Measurements from ENCODE around the gene CNGB1.
"Not testable (repeated sequence)": the region's sequence is repeated elsewhere in the genome, so short reads cannot be mapped to it uniquely, and the experiment has no call there.

The CNGB1 gene

GRCh38 chr16:57899771-57900661 lies 70.9 kb downstream of the CNGB1 start:
- Histone ChIP-seq H3K4me3 (ENCODE audit: low read depth, low read length) (no peak overlapping the region), H3K36me3 (replicated peaks) (no peaks in the 10 kb centered on the region), H3K27me3 (replicated peaks) (peaks cover 2% of the 10 kb centered on the region), H3K27ac (no peak overlapping the region)
- DNase-seq: peak; percentile 59
- TF ChIP-seq CTCF (IDR thresholded peaks at IDR 0.05; ENCODE audit: low read depth, low read length, missing control alignments): peak; percentile 95
- in situ Hi-C loops (cut with HindIII; ENCODE audit: low pct_ligation_motif_present, low sequenced_read_pairs): no loop called here

GRCh38 chr16:57898961-57899360 lies 72.0 kb downstream of the CNGB1 start:
- Histone ChIP-seq H3K27me3 (replicated peaks) (no peaks in the 10 kb centered on the region), H3K36me3 (replicated peaks) (no peaks in the 10 kb centered on the region), H3K27ac (no peak overlapping the region), H3K4me3 (ENCODE audit: low read depth, low read length) (no peak overlapping the region)
- no peak for DNase-seq
- TF ChIP-seq CTCF (IDR thresholded peaks at IDR 0.05; ENCODE audit: low read depth, low read length, missing control alignments): no peak
- in situ Hi-C loops (cut with HindIII; ENCODE audit: low pct_ligation_motif_present, low sequenced_read_pairs): no loop called here

- TF ChIP-seq CTCF (IDR thresholded peaks at IDR 0.05; ENCODE audit: low read depth, low read length, missing control alignments): no peak
- Histone ChIP-seq H3K36me3 (replicated peaks) (no peaks in the 10 kb centered on the region), H3K27me3 (replicated peaks) (no peaks in the 10 kb centered on the region), H3K27ac (no peak overlapping the region), H3K4me3 (ENCODE audit: low read depth, low read length) (no peak overlapping the region)
- DNase-seq: no peak
- in situ Hi-C loops (cut with HindIII; ENCODE audit: low pct_ligation_motif_present, low sequenced_read_pairs): no loop called here
Measured at GRCh38 chr16:57897996-57898395, 72.9 kb downstream of the CNGB1 start.

DNA sequence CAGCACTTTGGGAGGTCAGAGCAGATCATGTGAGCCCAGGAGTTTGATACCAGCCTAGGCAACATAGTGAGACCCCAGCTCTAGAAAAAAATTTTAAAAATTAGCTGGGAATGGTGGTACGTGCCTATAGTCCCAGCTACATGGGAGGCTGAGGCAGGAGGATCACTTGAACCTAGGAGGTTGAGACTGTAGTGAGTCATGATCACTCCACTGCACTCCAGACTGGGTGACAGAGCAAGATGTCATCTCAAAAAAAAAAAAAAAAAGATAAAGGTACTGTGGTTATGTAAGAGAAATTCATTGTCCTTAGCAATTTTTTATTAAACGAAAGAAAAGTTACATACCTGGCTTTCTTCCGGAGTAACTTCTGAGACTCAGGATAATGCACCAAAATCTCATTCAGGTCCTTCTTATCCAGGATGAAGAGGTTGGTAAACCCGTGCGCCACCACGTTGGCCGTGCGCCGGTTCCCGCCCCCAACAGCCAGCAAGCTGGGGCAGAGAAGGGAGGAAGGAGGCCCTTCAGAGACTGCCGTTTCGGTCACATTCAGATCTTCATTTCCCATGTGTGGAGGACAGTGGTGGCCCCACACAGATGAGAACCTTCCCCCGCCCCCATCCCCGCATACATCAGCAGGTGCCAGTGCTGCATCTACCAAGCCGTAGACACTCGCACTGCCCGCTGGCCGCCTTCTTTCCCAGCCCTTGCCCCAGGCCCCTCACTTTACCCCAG lies 73.7 kb downstream of the CNGB1 start:
- Histone ChIP-seq H3K36me3 (replicated peaks) (no peaks in the 10 kb centered on the region), H3K27ac (no peak overlapping the region), H3K27me3 (replicated peaks) (no peaks in the 10 kb centered on the region), H3K4me3 (ENCODE audit: low read depth, low read length) (no peak overlapping the region)
- in situ Hi-C loops (cut with HindIII; ENCODE audit: low pct_ligation_motif_present, low sequenced_read_pairs): no loop called here
- TF ChIP-seq CTCF (IDR thresholded peaks at IDR 0.05; ENCODE audit: low read depth, low read length, missing control alignments): no peak
- DNase-seq: no peak

DNA sequence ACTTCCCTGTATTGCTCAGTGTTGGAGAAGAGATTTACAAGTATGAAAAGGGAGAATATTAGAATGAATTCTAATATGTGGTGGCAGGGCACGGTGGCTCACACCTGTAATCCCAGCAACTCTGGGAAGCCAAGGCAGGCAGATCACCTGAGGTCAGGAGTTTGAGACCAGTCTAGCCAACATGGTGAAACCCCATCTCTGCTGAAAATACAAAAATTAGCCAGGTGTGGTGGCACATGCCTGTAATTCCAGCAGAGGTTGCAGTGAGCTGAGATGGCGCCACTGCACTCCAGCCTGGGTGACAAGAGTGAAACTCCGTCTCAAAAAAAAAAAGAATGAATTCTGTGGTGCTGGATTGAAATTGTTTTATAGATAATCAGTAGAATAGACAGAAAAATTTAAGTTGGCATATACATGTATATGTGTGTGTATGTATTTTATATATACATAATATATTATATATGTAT lies 75.8 kb downstream of the CNGB1 start:
- in situ Hi-C loops (cut with HindIII; ENCODE audit: low pct_ligation_motif_present, low sequenced_read_pairs); H3K27ac ChIP-seq; H3K36me3 ChIP-seq (replicated peaks); H3K4me3 ChIP-seq (ENCODE audit: low read depth, low read length); DNase-seq; H3K27me3 ChIP-seq (replicated peaks): not testable (repeated sequence)

DNA sequence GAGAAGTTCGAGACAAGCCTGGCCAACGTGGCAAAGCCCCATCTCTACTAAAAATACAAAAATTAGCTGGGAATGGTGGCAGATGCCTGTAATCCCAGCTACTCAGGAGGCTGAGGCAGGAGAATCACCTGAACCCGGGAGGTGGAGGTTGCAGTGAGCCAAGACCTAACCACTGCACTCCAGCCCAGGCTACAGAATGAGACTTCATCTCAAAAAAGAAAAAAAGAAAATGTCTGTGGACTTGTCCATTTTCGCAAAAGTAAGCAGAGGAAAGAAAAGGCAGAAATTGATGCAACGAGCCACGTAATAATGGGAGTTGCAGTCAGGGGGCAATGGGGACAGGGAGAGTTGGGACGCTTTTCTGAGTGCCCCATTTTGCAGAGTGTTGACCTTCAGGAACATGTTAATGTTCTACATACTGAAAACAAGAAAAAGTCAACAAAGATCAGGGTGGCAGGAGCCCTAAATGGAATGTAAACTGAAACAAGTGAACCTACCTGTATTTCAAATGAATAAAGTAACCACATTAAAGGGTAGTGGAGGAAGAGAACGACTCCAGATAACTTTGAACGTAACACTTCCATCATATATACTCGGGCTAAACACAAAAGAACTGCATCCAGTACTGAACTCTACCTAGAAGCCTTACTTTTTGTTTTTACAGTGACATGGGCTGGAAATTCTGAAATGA lies 76.4 kb downstream of the CNGB1 start:
- TF ChIP-seq CTCF (IDR thresholded peaks at IDR 0.05; ENCODE audit: low read depth, low read length, missing control alignments): no peak
- H3K27ac ChIP-seq: peak overlapping the region; percentile 71
- in situ Hi-C loops (cut with HindIII; ENCODE audit: low pct_ligation_motif_present, low sequenced_read_pairs): no loop called here
- DNase-seq: no peak
- no peak overlapping the region for H3K4me3 ChIP-seq (ENCODE audit: low read depth, low read length)
- H3K36me3 ChIP-seq (replicated peaks): no peaks in the 10 kb centered on the region
- no peaks in the 10 kb centered on the region for H3K27me3 ChIP-seq (replicated peaks)

Data from brain microvascular endothelial cell (primary cell).